ENCODE measurements around the gene ARFGAP2. TPM values are rescaled to one million over a fixed set of nuclear protein-coding genes. Genes with fewer than 3 reads are reported as not detected.
"Not testable (repeated sequence)": the region's sequence is repeated elsewhere in the genome, so short reads cannot be mapped to it uniquely, and the experiment has no call there.

The ARFGAP2 gene
- total RNA-seq, 1 donor from 2014 or later: 110 TPM

- H3K9me3 Mint-ChIP-seq: no peaks in the 10 kb centered on the region
- DNase-seq (ENCODE audit: low read depth, low spot score): no peak
- H3K27ac Mint-ChIP-seq (ENCODE audit: unreplicated experiment): no peak overlapping the region
- no peak for TF ChIP-seq CTCF (conservative IDR thresholded peaks at IDR 0.05)
- no peaks in the 10 kb centered on the region for H3K36me3 Mint-ChIP-seq (ENCODE audit: low read depth)
- H3K27me3 Mint-ChIP-seq (ENCODE audit: low read depth): no peaks in the 10 kb centered on the region
- H3K4me1 Mint-ChIP-seq: peaks cover 8% of the 10 kb centered on the region
- no peak overlapping the region for H3K4me3 Mint-ChIP-seq
Measured at GRCh38 chr11:47123094-47123493, 53.6 kb downstream of the ARFGAP2 start.

- DNase-seq (ENCODE audit: low read depth, low spot score): no peak
- Mint-ChIP-seq H3K36me3 (ENCODE audit: low read depth) (peaks cover 6% of the 10 kb centered on the region), H3K27ac (ENCODE audit: unreplicated experiment) (peak overlapping the region; percentile 14), H3K4me3 (no peak overlapping the region), H3K27me3 (ENCODE audit: low read depth) (no peaks in the 10 kb centered on the region), H3K9me3 (no peaks in the 10 kb centered on the region), H3K4me1 (peaks cover 8% of the 10 kb centered on the region)
- no peak for TF ChIP-seq CTCF (conservative IDR thresholded peaks at IDR 0.05)
Measured at GRCh38 chr11:47121731-47122130, 54.9 kb downstream of the ARFGAP2 start.

- Mint-ChIP-seq H3K9me3 (no peaks in the 10 kb centered on the region), H3K27ac (ENCODE audit: unreplicated experiment) (no peak overlapping the region), H3K36me3 (ENCODE audit: low read depth) (peaks cover 7% of the 10 kb centered on the region), H3K27me3 (ENCODE audit: low read depth) (no peaks in the 10 kb centered on the region), H3K4me1 (peaks cover 8% of the 10 kb centered on the region), H3K4me3 (no peak overlapping the region)
- DNase-seq (ENCODE audit: low read depth, low spot score): no peak
- TF ChIP-seq CTCF (conservative IDR thresholded peaks at IDR 0.05): no peak
Measured at GRCh38 chr11:47121056-47121455, 55.6 kb downstream of the ARFGAP2 start.

- H3K4me1 Mint-ChIP-seq; H3K4me3 Mint-ChIP-seq; H3K9me3 Mint-ChIP-seq; H3K27me3 Mint-ChIP-seq (ENCODE audit: low read depth); H3K36me3 Mint-ChIP-seq (ENCODE audit: low read depth); H3K27ac Mint-ChIP-seq (ENCODE audit: unreplicated experiment): not testable (repeated sequence)
- peak; percentile 17 for DNase-seq (ENCODE audit: low read depth, low spot score)
Measured at GRCh38 chr11:47118958-47119688, 57.6 kb downstream of the ARFGAP2 start.

Small RNA genes lying within 50 kb of the gene (microRNA-seq; reads per million reads assigned to microRNA genes)
- not detected for gene MIR6745

Other genes starting within 250 kb of the ARFGAP2 start
- 58.5 and 60.1 TPM in 2 replicates for gene CSTPP1, start 240.1 kb downstream of the ARFGAP2 start, total RNA-seq
- gene PACSIN3, start 9.6 kb upstream of the ARFGAP2 start, total RNA-seq: 56.4 and 57.0 TPM in 2 replicates
- 32.2 and 33.9 TPM in 2 replicates for gene DDB2, start 38.1 kb upstream of the ARFGAP2 start, total RNA-seq
- 41.0 and 41.7 TPM in 2 replicates for gene ACP2, start 71.9 kb upstream of the ARFGAP2 start, total RNA-seq
- gene NR1H3, start 81.1 kb upstream of the ARFGAP2 start, total RNA-seq: 15.2 and 19.1 TPM in 2 replicates
- gene MADD, start 93.3 kb upstream of the ARFGAP2 start, total RNA-seq: 56.2 and 59.2 TPM in 2 replicates
- not detected in 2 replicates for gene MYBPC3, start 175.8 kb upstream of the ARFGAP2 start, total RNA-seq
- gene SPI1, start 201.7 kb upstream of the ARFGAP2 start, total RNA-seq: not detected in 2 replicates
- gene SLC39A13, start 231.7 kb upstream of the ARFGAP2 start, total RNA-seq: 34.5 and 36.0 TPM in 2 replicates
- 197 and 205 TPM in 2 replicates for gene PSMC3, start 249.6 kb upstream of the ARFGAP2 start, total RNA-seq